H1 (cell line): ENCODE results near the gene ALKBH3. TPM values are rescaled to one million over a fixed set of nuclear protein-coding genes. Genes with fewer than 3 reads are reported as not detected.

ENCODE experiments used
- CTCF ChIA-PET: fragments of 300-600 bp; sonication (Branson Sonifier 250); formaldehyde crosslinking; loops from one replicate; lab custom pipeline; 2021; ENCODE audit not compliant: partially characterized antibody; lab: Charles Lee
- POLR2A ChIA-PET: fragments of 300-600 bp; sonication (Branson Sonifier 250); formaldehyde crosslinking; loops from one replicate; lab custom pipeline; 2021; ENCODE audit warnings: inconsistent platforms; ENCODE audit not compliant: partially characterized antibody; lab: Charles Lee
- DNase-seq, 2 experiments: peaks; one replicate each; pipeline versions ENCODE4 v3.0.0 to v3.0.0-alpha.2; 2010 to 2022; ENCODE audit warnings: low spot score in 2 of 2, low read depth in 1 of 2, mixed read lengths in 1 of 2
- FAIRE-seq: peaks from 2 replicates; lab custom pipeline; 2011; peaks lifted over from hg19 to GRCh38; lab: Jason Lieb, UNC
- H2AFZ ChIP-seq: 2 replicates; pipeline ENCODE4 v1.8.1; 2012; ENCODE audit warnings: low read length, inconsistent platforms
- H2AK5ac ChIP-seq: 2 replicates; pipeline ENCODE4 v1.6.1; 2013; ENCODE audit warnings: low read depth, low read length
- H2BK120ac ChIP-seq: replicated peaks from 2 replicates; pipeline ENCODE3; 2013; ENCODE audit warnings: low read depth, low read length, inconsistent platforms
- H2BK12ac ChIP-seq: 2 replicates; pipeline ENCODE4 v1.6.1; 2013; ENCODE audit warnings: low read depth, low read length
- H2BK15ac ChIP-seq: 2 replicates; pipeline ENCODE4 v1.6.1; 2013; ENCODE audit warnings: low read length
- H2BK20ac ChIP-seq: 2 replicates; pipeline ENCODE4 v1.6.1; 2013; ENCODE audit warnings: low read length
- H2BK5ac ChIP-seq: 2 replicates; pipeline ENCODE4 v1.6.1; 2013; ENCODE audit warnings: low read depth, low read length
- H3K14ac ChIP-seq: 2 replicates; pipeline ENCODE4 v1.6.1; 2013; ENCODE audit warnings: inconsistent platforms; ENCODE audit not compliant: insufficient read length
- H3K18ac ChIP-seq: 2 replicates; pipeline ENCODE4 v1.6.1; 2013; ENCODE audit warnings: low read length; ENCODE audit errors: extremely low read depth
- H3K23ac ChIP-seq: 2 replicates; pipeline ENCODE4 v1.6.1; 2013; ENCODE audit warnings: inconsistent platforms; ENCODE audit not compliant: insufficient read length
- H3K23me2 ChIP-seq: 2 replicates; pipeline ENCODE4 v1.6.1; 2013; ENCODE audit warnings: low read depth, low read length
- H3K27ac ChIP-seq: 2 replicates; pipeline ENCODE4 v1.6.1; 2011; ENCODE audit warnings: low read depth, low read length, inconsistent platforms
- H3K27me3 ChIP-seq, 4 experiments: replicated peaks in 1 of 4; 1 replicate in 1 of 4; 2 replicates in 3 of 4; pipeline versions ENCODE4 v1.6.1 to v1.8.1; 2011 to 2013; ENCODE audit warnings: low read length in 3 of 4, mild to moderate bottlenecking in 3 of 4, inconsistent platforms in 2 of 4, mixed read lengths in 2 of 4, moderate library complexity in 1 of 4; ENCODE audit not compliant: control insufficient read depth in 3 of 4, insufficient read depth in 3 of 4; ENCODE audit errors: extremely low read depth in 1 of 4
- H3K36me3 ChIP-seq, 4 experiments: 2 replicates each; pipeline versions ENCODE4 v1.6.1 to v1.8.1; 2011 to 2013; ENCODE audit warnings: mild to moderate bottlenecking in 4 of 4, low read length in 3 of 4, moderate library complexity in 2 of 4, control low read depth in 1 of 4, inconsistent platforms in 1 of 4; ENCODE audit not compliant: insufficient read depth in 4 of 4, control insufficient read depth in 2 of 4
- H3K4ac ChIP-seq: replicated peaks from 2 replicates; pipeline ENCODE3; 2013; ENCODE audit warnings: low read length, low read depth, mixed read lengths, inconsistent platforms; ENCODE audit not compliant: insufficient read length
- H3K4me1 ChIP-seq, 4 experiments: replicated peaks in 1 of 4; 1 replicate in 1 of 4; 2 replicates in 3 of 4; pipeline versions ENCODE4 v1.6.1 to v1.8.1; 2011 to 2013; ENCODE audit warnings: low read length in 3 of 4, inconsistent platforms in 2 of 4, mixed read lengths in 1 of 4; ENCODE audit not compliant: insufficient read depth in 4 of 4, control insufficient read depth in 3 of 4
- H3K4me2 ChIP-seq, 2 experiments: 2 replicates each; pipeline versions ENCODE4 v1.6.1 to v1.8.1; 2011 to 2013; ENCODE audit warnings: low read depth in 2 of 2, low read length in 2 of 2, control low read depth in 1 of 2, inconsistent platforms in 1 of 2, mild to moderate bottlenecking in 1 of 2; ENCODE audit not compliant: insufficient read depth in 1 of 2
- H3K4me3 ChIP-seq, 4 experiments: fragments of 200-600, 300-600 bp in 1 of 4; sonication (generic), shearing (Covaris generic), sonication (Bioruptor Twin) in 1 of 4; 2 replicates each; pipeline versions ENCODE4 v1.5.1 to v1.8.1; 2011 to 2016; ENCODE audit warnings: low read length in 4 of 4, low read depth in 3 of 4, control low read depth in 2 of 4, inconsistent platforms in 2 of 4, mild to moderate bottlenecking in 2 of 4, mixed read lengths in 1 of 4, moderate library complexity in 1 of 4; ENCODE audit not compliant: insufficient read depth in 2 of 4; ENCODE audit errors: extremely low read depth in 1 of 4
- H3K56ac ChIP-seq: replicated peaks from 2 replicates; pipeline ENCODE3; 2013; ENCODE audit warnings: low read depth, mild to moderate bottlenecking, mixed read lengths, low read length, inconsistent platforms; ENCODE audit not compliant: insufficient read length
- H3K79me1 ChIP-seq: 2 replicates; pipeline ENCODE4 v1.6.1; 2013; ENCODE audit warnings: low read depth, low read length, control low read depth
- H3K79me2 ChIP-seq, 2 experiments: 2 replicates each; pipeline versions ENCODE4 v1.6.1 to v1.8.1; 2012 to 2013; ENCODE audit warnings: low read length in 2 of 2, mild to moderate bottlenecking in 2 of 2, inconsistent platforms in 1 of 2; ENCODE audit not compliant: insufficient read depth in 2 of 2, control insufficient read depth in 1 of 2
- H3K9ac ChIP-seq, 4 experiments: replicated peaks in 1 of 4; 1 replicate in 1 of 4; 2 replicates in 3 of 4; pipeline versions ENCODE4 v1.6.1 to v1.8.1; 2011 to 2013; ENCODE audit warnings: low read depth in 3 of 4, low read length in 3 of 4, control low read depth in 2 of 4, mild to moderate bottlenecking in 2 of 4, moderate library complexity in 2 of 4, inconsistent platforms in 1 of 4; ENCODE audit errors: extremely low read depth in 1 of 4
- H3K9me3 ChIP-seq, 2 experiments: 2 replicates each; pipeline versions ENCODE4 v1.6.1 to v1.8.1; 2012 to 2013; ENCODE audit warnings: mild to moderate bottlenecking in 2 of 2, moderate library complexity in 2 of 2, control low read depth in 1 of 2, inconsistent platforms in 1 of 2, low read depth in 1 of 2, low read length in 1 of 2, mixed read lengths in 1 of 2; ENCODE audit not compliant: insufficient read depth in 2 of 2
- H4K20me1 ChIP-seq, 2 experiments: replicated peaks in 1 of 2; 2 replicates each; pipeline versions ENCODE3 to v1.8.1; 2011 to 2013; ENCODE audit warnings: inconsistent platforms in 2 of 2, low read length in 2 of 2, mild to moderate bottlenecking in 1 of 2; ENCODE audit not compliant: insufficient read depth in 2 of 2, control insufficient read depth in 1 of 2
- H4K5ac ChIP-seq: 2 replicates; pipeline ENCODE4 v1.6.1; 2013; ENCODE audit warnings: low read length, low read depth, mixed read lengths, inconsistent platforms; ENCODE audit not compliant: insufficient read length
- H4K8ac ChIP-seq: 2 replicates; pipeline ENCODE4 v1.8.0; 2013; ENCODE audit warnings: mild to moderate bottlenecking, moderate library complexity, low read length, inconsistent platforms; ENCODE audit not compliant: insufficient read depth; ENCODE audit errors: extremely low read depth
- H4K91ac ChIP-seq: replicated peaks from 2 replicates; pipeline ENCODE3; 2013; ENCODE audit warnings: low read length, mixed read lengths, inconsistent platforms; ENCODE audit not compliant: insufficient read length
- ATF3 ChIP-seq: IDR thresholded peaks from 2 replicates; pipeline ENCODE4 v1.6.1; 2011; ENCODE audit warnings: low read depth, mild to moderate bottlenecking, low read length; ENCODE audit not compliant: insufficient read depth
- CREB1 ChIP-seq: IDR thresholded peaks from 2 replicates; pipeline ENCODE4 v1.6.1; 2012; ENCODE audit warnings: inconsistent platforms
- CTCF ChIP-seq, 3 experiments: IDR thresholded peaks; 1 replicate in 2 of 3; 2 replicates in 1 of 3; pipeline versions ENCODE4 v1.5.1 to v1.6.1; 2011; ENCODE audit warnings: low read length in 3 of 3, mild to moderate bottlenecking in 3 of 3, inconsistent platforms in 2 of 3, low read depth in 1 of 3, moderate library complexity in 1 of 3; ENCODE audit not compliant: insufficient read depth in 1 of 3; ENCODE audit errors: control extremely low read depth in 1 of 3
- RXRA ChIP-seq: IDR thresholded peaks from 2 replicates; pipeline ENCODE4 v1.6.1; 2011; ENCODE audit warnings: low read depth, mild to moderate bottlenecking, low read length, moderate library complexity; ENCODE audit not compliant: insufficient read depth
- SAP30 ChIP-seq: fragments of 300-600 bp; sonication (generic); IDR thresholded peaks from 2 replicates; pipeline ENCODE4 v1.7.1; 2012; ENCODE audit warnings: low read length, moderate library complexity, mild to moderate bottlenecking, inconsistent platforms; ENCODE audit not compliant: insufficient read depth, insufficient replicate concordance
- SRF ChIP-seq: IDR thresholded peaks from 2 replicates; pipeline ENCODE4 v1.6.1; 2011; ENCODE audit warnings: mild to moderate bottlenecking, low read depth, low read length, moderate library complexity
- TAF1 ChIP-seq: IDR thresholded peaks from 2 replicates; pipeline ENCODE4 v1.6.1; 2011; ENCODE audit warnings: mild to moderate bottlenecking, low read depth, low read length
- TAF7 ChIP-seq: optimal IDR thresholded peaks from 2 replicates; pipeline ENCODE3; 2011; ENCODE audit warnings: low read depth, mild to moderate bottlenecking, inconsistent platforms, low read length, moderate library complexity, borderline replicate concordance
- TBP ChIP-seq: IDR thresholded peaks from 2 replicates; pipeline ENCODE4 v1.6.1; 2011; ENCODE audit warnings: low read depth, low read length, improper control_type of control experiment
- WGBS, 2 experiments: shearing (Covaris generic) in 1 of 2; methylation state at CpG; one replicate each; pipeline versions ENCODE4 v1.1.6 to v1.1.7; 2013 to 2015; ENCODE audit warnings: low lambda C conversion rate in 2 of 2, mixed read lengths in 2 of 2, inconsistent platforms in 1 of 2, low coverage in 1 of 2, missing lambda C conversion rate in 1 of 2; ENCODE audit not compliant: insufficient replicate concordance in 2 of 2, insufficient coverage in 1 of 2, insufficient read length in 1 of 2; ENCODE audit errors: extremely low coverage in 1 of 2, missing lambda C conversion rate in 1 of 2; 5-methylcytosine and 5-hydroxymethylcytosine counted together
- polyA plus RNA-seq, 7 experiments: library from polyadenylated mRNA; depleted of rRNA in 3 of 7; stranded (reverse) in 5 of 7; unstranded in 2 of 7; fragments of >200 nt in 5 of 7; fragments of 200-250 nt in 2 of 7; gene quantifications; 1 replicate in 5 of 7; 2 replicates in 1 of 7; 4 replicates in 1 of 7; pipeline versions ENCODE4 v1.2.1 to v1.2.3, GENCODE V29; 2011 to 2013; ENCODE audit warnings: missing spikeins in 2 of 7, mixed read lengths in 2 of 7
- total RNA-seq: library from RNA; stranded (reverse); fragmentation: NEBNext Ultra II Directional; extraction: Animal tissue kit (Norgen Biotek cat#: 25700); gene quantifications from 2 replicates; pipeline ENCODE4 v1.2.1, GENCODE V29; 2021

ALKBH3 gene
- total and polyA plus RNA-seq, 2 of the 8 experiments (the other 6 are each of a cell fraction or from before 2014, with no cell fraction given): 10.5 to 11.4 TPM

- H2BK15ac ChIP-seq: no peak overlapping the region
- H3K4me2 ChIP-seq: no peak overlapping the region
- WGBS, 2 experiments: 86% methylated on average over 8 of the region's 8 CpGs; no CpG with 5 or more reads in 1 of the 2 experiments
- no peak overlapping the region for H2BK5ac ChIP-seq
- no peaks in the 10 kb centered on the region for H3K79me2 ChIP-seq
- no peaks in the 10 kb centered on the region for H3K9me3 ChIP-seq
- no peak overlapping the region for H3K14ac ChIP-seq
- H3K23ac ChIP-seq: no peak overlapping the region
- H4K8ac ChIP-seq: no peak overlapping the region
- no peak overlapping the region for H3K4me3 ChIP-seq
- H4K5ac ChIP-seq: no peak overlapping the region
- H3K79me1 ChIP-seq: no peaks in the 10 kb centered on the region
- DNase-seq: no peak
- no peaks in the 10 kb centered on the region for H3K27me3 ChIP-seq
- no peaks in the 10 kb centered on the region for H4K20me1 ChIP-seq
- no peak overlapping the region for H3K56ac ChIP-seq
- FAIRE-seq: no peak
- H2BK20ac ChIP-seq: no peak overlapping the region
- H2AFZ ChIP-seq: no peak overlapping the region
- H3K4ac ChIP-seq: no peak overlapping the region
- H4K91ac ChIP-seq: no peak overlapping the region
- 0 out of 7 replicates have a peak overlapping the region, but pooled peaks of 1 of the 4 experiments have one; percentile 17 for H3K9ac ChIP-seq
- H3K23me2 ChIP-seq: no peaks in the 10 kb centered on the region
- H3K27ac ChIP-seq: no peak overlapping the region
- peaks cover 2 to 22% (median 11%) of the 10 kb centered on the region in 4 experiments; a peak in 6 of 7 replicates for H3K4me1 ChIP-seq
- H3K18ac ChIP-seq: no peak overlapping the region
- no peak overlapping the region for H2AK5ac ChIP-seq
- ChIA-PET POLR2A (interaction anchor here (0.9 to 3.2 kb wide), 7 partner anchors 8 to 118 kb away, joined by 3 to 13 read pairs (median 3); partner anchors contain the start of gene C11orf96), CTCF (interaction anchor here (0.5 to 9.0 kb wide), 8 partner anchors 8 to 128 kb away, joined by 3 to 98 read pairs (median 8); no protein-coding TSS in a partner anchor)
- no peak overlapping the region for H2BK120ac ChIP-seq
- H2BK12ac ChIP-seq: no peak overlapping the region; the same call in 1 of the 2 replicates
- no peaks in the 10 kb centered on the region; a peak in 1 of 8 replicates for H3K36me3 ChIP-seq
- no peak for TF ChIP-seq CTCF (IDR thresholded peaks at IDR 0.05; ENCODE audit: control extremely low read depth in 1 of 3, insufficient read depth in 1 of 3, low read depth in 1 of 3, low read length in 3 of 3)
- TF ChIP-seq SAP30: no peak
- TF ChIP-seq CREB1: no peak
- no peak for TF ChIP-seq TAF7
- no peak for TF ChIP-seq TBP
- TF ChIP-seq RXRA: no peak
- no peak for TF ChIP-seq ATF3
- no peak for TF ChIP-seq TAF1
- no peak for TF ChIP-seq SRF
These were observed 41.1 kb downstream of the ALKBH3 start for GRCh38 chr11:43921561-43922294.
